ENCODE measurements around the gene RNF11. TPM values are rescaled to one million over a fixed set of nuclear protein-coding genes. Genes with fewer than 3 reads are reported as not detected.
"Not testable (repeated sequence)": the region's sequence is repeated elsewhere in the genome, so short reads cannot be mapped to it uniquely, and the experiment has no call there.

Gene RNF11
- total and polyA plus RNA-seq, 7 experiments from 2014 or later, result 22.8 to 64.0 (median 36.6) TPM

GRCh38 chr1:51251165-51251564 lies 15.1 kb downstream of the RNF11 start:
- H3K4me3 Mint-ChIP-seq; CTCF ChIA-PET; H3K9me3 Mint-ChIP-seq; H3K4me3 ChIP-seq (ENCODE audit: low read length); H3K27ac ChIP-seq (ENCODE audit: low read depth, low read length); H3K9me3 ChIP-seq (ENCODE audit: control insufficient read depth in 2 of 3, low read length in 3 of 3); H3K4me1 ChIP-seq (ENCODE audit: control insufficient read depth in 2 of 2, insufficient read depth in 2 of 2, low read length in 2 of 2); intact Hi-C loops (cut with micrococcal nuclease); DNase-seq; POLR2A ChIA-PET; H3K27me3 Mint-ChIP-seq; H3K27ac Mint-ChIP-seq; ATAC-seq; H3K36me3 ChIP-seq (ENCODE audit: control insufficient read depth in 2 of 3, insufficient read depth in 3 of 3, low read length in 3 of 3); H3K27me3 ChIP-seq (ENCODE audit: control insufficient read depth in 2 of 2, insufficient read depth in 2 of 2, low read length in 2 of 2): not testable (repeated sequence)
- H3K4me1 Mint-ChIP-seq, result peaks cover 23 to 70% (median 58%) of the 10 kb centered on the region in 7 donors
- H3K36me3 Mint-ChIP-seq, result peaks cover 0 to 22% (median 3%) of the 10 kb centered on the region in 5 donors

- Mint-ChIP-seq H3K4me1 (peaks cover 12 to 68% (median 48%) of the 10 kb centered on the region in 7 donors), H3K36me3 (peaks cover 0 to 14% (median 3%) of the 10 kb centered on the region in 5 donors), H3K27ac (no peak overlapping the region), H3K4me3 (peak overlapping the region in 3 of 10 donors; percentile 30 to 58 (median 38)), H3K9me3 (peaks cover 0 to under 1% (median 0%) of the 10 kb centered on the region in 11 donors), H3K27me3 (no peaks in the 10 kb centered on the region)
- H3K27ac ChIP-seq (ENCODE audit: low read depth, low read length), result no peak overlapping the region
- ChIA-PET POLR2A (no interaction called here), CTCF (no interaction called here)
- intact Hi-C loops (cut with micrococcal nuclease), result no loop called here
- H3K9me3 ChIP-seq (ENCODE audit: control insufficient read depth in 2 of 3, low read length in 3 of 3), result no peaks in the 10 kb centered on the region
- no peak for ATAC-seq
- DNase-seq, result no peak
- H3K27me3 ChIP-seq (ENCODE audit: control insufficient read depth in 2 of 2, insufficient read depth in 2 of 2, low read length in 2 of 2), result no peaks in the 10 kb centered on the region
- H3K4me3 ChIP-seq (ENCODE audit: low read length), result no peak overlapping the region
- no peaks in the 10 kb centered on the region for H3K4me1 ChIP-seq (ENCODE audit: control insufficient read depth in 2 of 2, insufficient read depth in 2 of 2, low read length in 2 of 2)
- no peaks in the 10 kb centered on the region for H3K36me3 ChIP-seq (ENCODE audit: control insufficient read depth in 2 of 3, insufficient read depth in 3 of 3, low read length in 3 of 3)
Observed at GRCh38 chr1:51252366-51252765, 16.3 kb downstream of the RNF11 start.

DNA sequence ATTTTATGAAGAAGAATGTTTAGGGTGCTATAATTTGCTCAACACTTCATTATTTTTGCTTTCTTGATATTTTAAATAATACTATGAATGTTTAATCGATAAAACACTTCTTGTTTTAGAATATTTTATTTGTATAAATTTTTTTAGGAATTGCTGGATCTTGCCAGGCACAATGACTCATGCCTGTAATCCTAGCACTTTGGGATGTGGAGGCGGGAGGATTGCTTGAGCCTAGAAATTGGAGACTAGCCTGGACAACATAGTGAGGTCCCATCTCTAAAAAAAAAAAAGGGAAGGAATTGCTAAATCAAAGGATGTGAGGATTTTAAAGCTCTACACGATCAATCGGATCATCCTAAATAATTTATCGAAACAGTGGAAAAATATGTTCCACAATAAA lies 17.6 kb downstream of the RNF11 start:
- no peak overlapping the region for H3K4me3 ChIP-seq (ENCODE audit: low read length)
- no peaks in the 10 kb centered on the region for H3K27me3 Mint-ChIP-seq
- peaks cover 0 to 3% of the 10 kb centered on the region in 2 donors for H3K4me1 ChIP-seq (ENCODE audit: control insufficient read depth in 2 of 2, insufficient read depth in 2 of 2, low read length in 2 of 2)
- intact Hi-C loops (cut with micrococcal nuclease), result no loop called here
- CTCF ChIA-PET, result no interaction called here
- no peak overlapping the region for H3K27ac ChIP-seq (ENCODE audit: low read depth, low read length)
- no peak overlapping the region for H3K4me3 Mint-ChIP-seq
- no peak overlapping the region for H3K27ac Mint-ChIP-seq
- no peaks in the 10 kb centered on the region for H3K36me3 ChIP-seq (ENCODE audit: control insufficient read depth in 2 of 3, insufficient read depth in 3 of 3, low read length in 3 of 3)
- POLR2A ChIA-PET, result no interaction called here
- no peaks in the 10 kb centered on the region for H3K27me3 ChIP-seq (ENCODE audit: control insufficient read depth in 2 of 2, insufficient read depth in 2 of 2, low read length in 2 of 2)
- H3K4me1 Mint-ChIP-seq, result peaks cover 12 to 70% (median 45%) of the 10 kb centered on the region in 7 donors
- H3K9me3 ChIP-seq (ENCODE audit: control insufficient read depth in 2 of 3, low read length in 3 of 3), result no peaks in the 10 kb centered on the region
- ATAC-seq (no peak), DNase-seq (no peak)
- H3K36me3 Mint-ChIP-seq, result peaks cover 0 to 14% (median 3%) of the 10 kb centered on the region in 5 donors
- H3K9me3 Mint-ChIP-seq, result peaks cover 0 to 2% (median 0%) of the 10 kb centered on the region in 11 donors

DNA sequence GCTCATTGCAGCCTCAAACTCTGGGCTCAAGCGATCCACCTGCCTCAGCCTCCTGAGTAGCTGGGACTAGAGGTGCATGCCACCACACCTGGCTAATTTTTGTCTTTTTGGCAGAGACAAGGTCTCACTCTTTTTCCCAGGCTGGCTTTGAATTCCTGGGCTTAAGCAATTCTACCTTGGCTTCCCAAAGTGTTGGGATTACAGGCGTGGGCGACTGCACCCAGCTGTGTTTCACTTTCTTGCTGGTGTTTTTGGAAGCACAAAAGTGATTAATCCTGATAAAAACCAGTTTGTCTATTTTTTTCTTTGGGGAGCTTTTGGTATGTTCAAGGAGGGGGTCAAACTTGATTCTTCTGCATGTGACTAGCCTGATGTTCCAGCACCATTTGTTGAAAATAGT lies 19.3 kb downstream of the RNF11 start:
- peaks cover 12 to 74% (median 50%) of the 10 kb centered on the region in 7 donors for H3K4me1 Mint-ChIP-seq
- DNase-seq, result no peak
- Histone ChIP-seq H3K36me3 (ENCODE audit: control insufficient read depth in 2 of 3, insufficient read depth in 3 of 3, low read length in 3 of 3) (no peaks in the 10 kb centered on the region), H3K9me3 (ENCODE audit: control insufficient read depth in 2 of 3, low read length in 3 of 3) (no peaks in the 10 kb centered on the region), H3K4me1 (ENCODE audit: control insufficient read depth in 2 of 2, insufficient read depth in 2 of 2, low read length in 2 of 2) (peaks cover 0 to 15% of the 10 kb centered on the region in 2 donors), H3K27me3 (ENCODE audit: control insufficient read depth in 2 of 2, insufficient read depth in 2 of 2, low read length in 2 of 2) (no peaks in the 10 kb centered on the region), H3K4me3 (ENCODE audit: low read length) (no peak overlapping the region), H3K27ac (ENCODE audit: low read depth, low read length) (no peak overlapping the region)
- H3K4me3 Mint-ChIP-seq, result no peak overlapping the region
- H3K9me3 Mint-ChIP-seq, result peaks cover 0 to 2% (median 0%) of the 10 kb centered on the region in 11 donors
- POLR2A ChIA-PET, result no interaction called here
- no peak for ATAC-seq
- no peaks in the 10 kb centered on the region for H3K27me3 Mint-ChIP-seq
- intact Hi-C loops (cut with micrococcal nuclease), result no loop called here
- H3K27ac Mint-ChIP-seq, result no peak overlapping the region
- CTCF ChIA-PET, result interaction anchor here (0.7 kb wide), 1 partner anchor 20 kb away, joined by 3 read pairs; no protein-coding TSS in a partner anchor
- H3K36me3 Mint-ChIP-seq, result peaks cover 0 to 11% (median 3%) of the 10 kb centered on the region in 5 donors

DNA sequence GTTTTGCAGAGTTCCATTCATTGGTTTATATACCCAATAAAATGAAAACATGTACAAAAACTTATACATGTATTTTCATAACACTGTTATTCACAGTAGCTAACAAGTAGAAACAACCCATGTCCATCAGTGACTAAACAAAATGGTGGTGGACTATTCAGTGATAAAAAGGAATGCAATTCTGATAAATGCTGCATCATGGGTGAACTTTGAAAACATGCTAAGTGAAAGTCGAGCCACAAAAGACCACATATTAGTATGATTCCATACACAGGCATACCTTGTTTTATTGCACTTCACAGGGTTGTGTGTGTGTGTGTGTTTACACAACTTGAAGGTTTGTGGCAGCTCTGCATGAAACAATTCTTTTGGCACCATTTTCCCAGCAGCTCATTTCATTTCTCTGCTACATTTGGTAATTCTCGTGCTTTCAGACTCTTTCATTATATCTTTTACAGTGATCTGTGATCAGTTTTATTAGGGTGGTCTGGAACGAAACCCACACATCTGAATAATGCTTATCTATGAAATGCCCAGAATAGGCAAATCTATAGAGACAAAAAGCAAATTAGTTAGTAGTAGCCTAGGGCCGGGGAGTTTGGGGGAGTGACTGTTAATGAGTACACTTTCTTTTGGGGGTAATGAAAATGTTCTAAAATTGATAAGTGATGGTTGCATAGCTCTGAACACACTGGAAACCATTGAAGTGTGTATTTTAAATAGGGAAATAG lies 27.2 kb downstream of the RNF11 start:
- POLR2A ChIA-PET, result interaction anchor here (0.6 kb wide), 1 partner anchor 26 kb away, joined by 3 read pairs; no protein-coding TSS in a partner anchor
- no peak overlapping the region for H3K4me3 ChIP-seq (ENCODE audit: low read length)
- no peak for ATAC-seq
- Mint-ChIP-seq H3K9me3 (no peaks in the 10 kb centered on the region), H3K4me3 (no peak overlapping the region), H3K27me3 (no peaks in the 10 kb centered on the region), H3K36me3 (peaks cover 0 to 8% (median 0%) of the 10 kb centered on the region in 5 donors), H3K4me1 (peaks cover 34 to 92% (median 83%) of the 10 kb centered on the region in 7 donors), H3K27ac (peak overlapping the region in 1 of 9 donors; percentile 18)
- no peaks in the 10 kb centered on the region for H3K27me3 ChIP-seq (ENCODE audit: control insufficient read depth in 2 of 2, insufficient read depth in 2 of 2, low read length in 2 of 2)
- H3K27ac ChIP-seq (ENCODE audit: low read depth, low read length), result no peak overlapping the region
- DNase-seq, result no peak
- intact Hi-C loops (cut with micrococcal nuclease), result no loop called here
- CTCF ChIA-PET, result no interaction called here
- no peaks in the 10 kb centered on the region for H3K9me3 ChIP-seq (ENCODE audit: control insufficient read depth in 2 of 3, low read length in 3 of 3)
- peaks cover 0 to 15% of the 10 kb centered on the region in 2 donors for H3K4me1 ChIP-seq (ENCODE audit: control insufficient read depth in 2 of 2, insufficient read depth in 2 of 2, low read length in 2 of 2)
- H3K36me3 ChIP-seq (ENCODE audit: control insufficient read depth in 2 of 3, insufficient read depth in 3 of 3, low read length in 3 of 3), result no peaks in the 10 kb centered on the region

DNA sequence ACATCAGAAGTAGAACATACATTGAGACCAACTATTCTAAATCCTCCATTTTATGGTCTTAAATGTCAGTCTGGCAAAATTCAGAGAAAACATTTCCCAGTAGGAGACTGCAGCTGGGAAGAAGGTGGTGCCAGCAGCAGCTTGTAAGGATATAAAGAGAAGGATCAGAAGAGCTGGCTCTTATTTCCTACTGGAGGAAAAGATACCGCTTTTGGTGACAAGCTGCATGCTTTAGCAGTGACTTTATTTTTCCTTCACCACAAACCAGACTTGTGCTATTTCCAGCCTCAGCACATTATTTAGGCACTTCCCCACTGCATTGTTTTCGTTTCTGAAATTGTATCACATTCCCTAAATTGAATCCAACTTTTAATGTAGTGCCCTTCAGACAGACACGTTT lies 28.4 kb downstream of the RNF11 start:
- peaks cover 0 to 11% (median 4%) of the 10 kb centered on the region in 5 donors for H3K36me3 Mint-ChIP-seq
- Histone ChIP-seq H3K27me3 (ENCODE audit: control insufficient read depth in 2 of 2, insufficient read depth in 2 of 2, low read length in 2 of 2) (no peaks in the 10 kb centered on the region), H3K9me3 (ENCODE audit: control insufficient read depth in 2 of 3, low read length in 3 of 3) (no peaks in the 10 kb centered on the region), H3K4me1 (ENCODE audit: control insufficient read depth in 2 of 2, insufficient read depth in 2 of 2, low read length in 2 of 2) (peaks cover 0 to 5% of the 10 kb centered on the region in 2 donors), H3K36me3 (ENCODE audit: control insufficient read depth in 2 of 3, insufficient read depth in 3 of 3, low read length in 3 of 3) (no peaks in the 10 kb centered on the region), H3K27ac (ENCODE audit: low read depth, low read length) (no peak overlapping the region), H3K4me3 (ENCODE audit: low read length) (no peak overlapping the region)
- intact Hi-C loops (cut with micrococcal nuclease), result no loop called here
- H3K9me3 Mint-ChIP-seq, result no peaks in the 10 kb centered on the region
- H3K4me3 Mint-ChIP-seq, result no peak overlapping the region
- DNase-seq (no peak), ATAC-seq (no peak)
- ChIA-PET CTCF (no interaction called here), POLR2A (no interaction called here)
- H3K4me1 Mint-ChIP-seq, result peaks cover 39 to 85% (median 77%) of the 10 kb centered on the region in 7 donors
- H3K27me3 Mint-ChIP-seq, result no peaks in the 10 kb centered on the region
- peak overlapping the region in 1 of 9 donors; percentile 47 for H3K27ac Mint-ChIP-seq

DNA sequence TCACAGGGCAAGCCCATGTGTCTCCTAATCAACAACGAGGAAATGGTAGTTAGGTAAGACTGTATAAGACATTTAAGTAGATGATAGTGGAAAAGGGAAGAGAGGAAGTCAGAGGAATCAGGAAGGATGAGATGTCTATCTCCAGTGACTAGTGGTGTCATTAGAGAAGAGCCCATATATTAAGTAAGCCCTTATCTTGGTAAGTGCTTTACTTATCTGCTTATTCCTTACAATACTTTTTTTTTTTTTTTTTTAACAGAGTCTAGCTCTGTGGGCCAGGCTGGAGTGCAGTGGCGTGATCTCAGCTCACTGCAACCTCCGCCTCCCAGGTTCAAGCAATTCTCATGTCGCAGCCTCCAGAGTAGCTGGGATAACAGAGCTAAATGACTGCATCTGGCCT lies 29.5 kb downstream of the RNF11 start:
- DNase-seq (no peak), ATAC-seq (no peak)
- no peak overlapping the region for H3K4me3 ChIP-seq (ENCODE audit: low read length)
- H3K27ac Mint-ChIP-seq, result peak overlapping the region in 7 of 9 donors; percentile 1 to 61 (median 31)
- peaks cover 34 to 75% (median 65%) of the 10 kb centered on the region in 7 donors for H3K4me1 Mint-ChIP-seq
- no peaks in the 10 kb centered on the region for H3K9me3 ChIP-seq (ENCODE audit: control insufficient read depth in 2 of 3, low read length in 3 of 3)
- peaks cover 0 to 4% (median 3%) of the 10 kb centered on the region in 3 experiments for H3K36me3 ChIP-seq (ENCODE audit: control insufficient read depth in 2 of 3, insufficient read depth in 3 of 3, low read length in 3 of 3)
- H3K4me1 ChIP-seq (ENCODE audit: control insufficient read depth in 2 of 2, insufficient read depth in 2 of 2, low read length in 2 of 2), result no peaks in the 10 kb centered on the region
- H3K27me3 Mint-ChIP-seq, result no peaks in the 10 kb centered on the region
- intact Hi-C loops (cut with micrococcal nuclease), result no loop called here
- no peak overlapping the region for H3K27ac ChIP-seq (ENCODE audit: low read depth, low read length)
- POLR2A ChIA-PET, result no interaction called here
- no peaks in the 10 kb centered on the region for H3K27me3 ChIP-seq (ENCODE audit: control insufficient read depth in 2 of 2, insufficient read depth in 2 of 2, low read length in 2 of 2)
- H3K4me3 Mint-ChIP-seq, result no peak overlapping the region
- CTCF ChIA-PET, result no interaction called here
- no peaks in the 10 kb centered on the region for H3K9me3 Mint-ChIP-seq
- peaks cover 1 to 13% (median 9%) of the 10 kb centered on the region in 5 donors for H3K36me3 Mint-ChIP-seq
